ENCODE measurements around the gene INTU. TPM values are rescaled to one million over a fixed set of nuclear protein-coding genes. Genes with fewer than 3 reads are reported as not detected.

INTU gene
- total RNA-seq, 1 experiment from 2014 or later, result 3.7 TPM

DNA sequence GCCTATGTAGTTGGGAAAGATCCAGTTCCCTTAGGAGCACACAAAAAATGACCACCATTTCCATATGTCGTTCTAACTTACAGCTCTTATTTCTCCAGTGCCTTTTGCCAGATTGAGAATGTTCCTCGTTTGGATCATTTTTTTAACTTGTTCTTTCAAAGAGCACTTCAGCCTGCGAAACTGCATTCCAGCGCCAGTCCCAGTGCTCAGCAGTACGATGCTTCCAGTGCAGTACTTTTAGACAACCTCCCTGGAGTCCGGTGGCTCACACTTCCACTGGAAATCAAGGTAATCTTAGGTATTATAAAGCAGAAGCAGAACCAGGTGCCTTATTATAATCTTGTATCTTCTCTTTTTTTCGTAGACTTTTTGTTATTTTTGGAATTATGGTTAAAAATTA is 54.8 kb downstream of the INTU start:
- in situ Hi-C loops (cut with HindIII; ENCODE audit: low pct_unique_long_range_greater_than_20kb, low sequenced_read_pairs), result no loop called here
- POLR2A ChIA-PET, result no interaction called here
- H3K4me1 ChIP-seq (ENCODE audit: control insufficient read depth, insufficient read depth, low read length), result no peaks in the 10 kb centered on the region
- ATAC-seq (no peak), DNase-seq (ENCODE audit: low read depth, low spot score) (no peak)
- no peaks in the 10 kb centered on the region for H3K36me3 ChIP-seq (ENCODE audit: control insufficient read depth, insufficient read depth, low read length)
- H3K4me3 ChIP-seq (ENCODE audit: low read depth in 2 of 2, low read length in 2 of 2), result no peak overlapping the region
- no peak overlapping the region for H3K27ac ChIP-seq (ENCODE audit: low read length)
- TF ChIP-seq, protein P1, sequence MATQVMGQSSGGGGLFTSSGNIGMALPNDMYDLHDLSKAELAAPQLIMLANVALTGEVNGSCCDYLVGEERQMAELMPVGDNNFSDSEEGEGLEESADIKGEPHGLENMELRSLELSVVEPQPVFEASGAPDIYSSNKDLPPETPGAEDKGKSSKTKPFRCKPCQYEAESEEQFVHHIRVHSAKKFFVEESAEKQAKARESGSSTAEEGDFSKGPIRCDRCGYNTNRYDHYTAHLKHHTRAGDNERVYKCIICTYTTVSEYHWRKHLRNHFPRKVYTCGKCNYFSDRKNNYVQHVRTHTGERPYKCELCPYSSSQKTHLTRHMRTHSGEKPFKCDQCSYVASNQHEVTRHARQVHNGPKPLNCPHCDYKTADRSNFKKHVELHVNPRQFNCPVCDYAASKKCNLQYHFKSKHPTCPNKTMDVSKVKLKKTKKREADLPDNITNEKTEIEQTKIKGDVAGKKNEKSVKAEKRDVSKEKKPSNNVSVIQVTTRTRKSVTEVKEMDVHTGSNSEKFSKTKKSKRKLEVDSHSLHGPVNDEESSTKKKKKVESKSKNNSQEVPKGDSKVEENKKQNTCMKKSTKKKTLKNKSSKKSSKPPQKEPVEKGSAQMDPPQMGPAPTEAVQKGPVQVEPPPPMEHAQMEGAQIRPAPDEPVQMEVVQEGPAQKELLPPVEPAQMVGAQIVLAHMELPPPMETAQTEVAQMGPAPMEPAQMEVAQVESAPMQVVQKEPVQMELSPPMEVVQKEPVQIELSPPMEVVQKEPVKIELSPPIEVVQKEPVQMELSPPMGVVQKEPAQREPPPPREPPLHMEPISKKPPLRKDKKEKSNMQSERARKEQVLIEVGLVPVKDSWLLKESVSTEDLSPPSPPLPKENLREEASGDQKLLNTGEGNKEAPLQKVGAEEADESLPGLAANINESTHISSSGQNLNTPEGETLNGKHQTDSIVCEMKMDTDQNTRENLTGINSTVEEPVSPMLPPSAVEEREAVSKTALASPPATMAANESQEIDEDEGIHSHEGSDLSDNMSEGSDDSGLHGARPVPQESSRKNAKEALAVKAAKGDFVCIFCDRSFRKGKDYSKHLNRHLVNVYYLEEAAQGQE (IDR thresholded peaks at IDR 0.05; ENCODE audit: insufficient read depth in 1 of 2, low read depth in 2 of 2, low read length in 1 of 2), result no peak
- TF ChIP-seq TCF7L2 (IDR thresholded peaks at IDR 0.05; ENCODE audit: low read depth, low read length) (no peak), POLR2AphosphoS5 (IDR thresholded peaks at IDR 0.05; ENCODE audit: low read depth, low read length) (no peak), SIN3A (IDR thresholded peaks at IDR 0.05; ENCODE audit: borderline replicate concordance, insufficient read depth, low read depth, low read length) (no peak)
- TF ChIP-seq, protein P2, sequence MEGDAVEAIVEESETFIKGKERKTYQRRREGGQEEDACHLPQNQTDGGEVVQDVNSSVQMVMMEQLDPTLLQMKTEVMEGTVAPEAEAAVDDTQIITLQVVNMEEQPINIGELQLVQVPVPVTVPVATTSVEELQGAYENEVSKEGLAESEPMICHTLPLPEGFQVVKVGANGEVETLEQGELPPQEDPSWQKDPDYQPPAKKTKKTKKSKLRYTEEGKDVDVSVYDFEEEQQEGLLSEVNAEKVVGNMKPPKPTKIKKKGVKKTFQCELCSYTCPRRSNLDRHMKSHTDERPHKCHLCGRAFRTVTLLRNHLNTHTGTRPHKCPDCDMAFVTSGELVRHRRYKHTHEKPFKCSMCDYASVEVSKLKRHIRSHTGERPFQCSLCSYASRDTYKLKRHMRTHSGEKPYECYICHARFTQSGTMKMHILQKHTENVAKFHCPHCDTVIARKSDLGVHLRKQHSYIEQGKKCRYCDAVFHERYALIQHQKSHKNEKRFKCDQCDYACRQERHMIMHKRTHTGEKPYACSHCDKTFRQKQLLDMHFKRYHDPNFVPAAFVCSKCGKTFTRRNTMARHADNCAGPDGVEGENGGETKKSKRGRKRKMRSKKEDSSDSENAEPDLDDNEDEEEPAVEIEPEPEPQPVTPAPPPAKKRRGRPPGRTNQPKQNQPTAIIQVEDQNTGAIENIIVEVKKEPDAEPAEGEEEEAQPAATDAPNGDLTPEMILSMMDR (IDR thresholded peaks at IDR 0.05), result no peak
- no TSS peak for BruUV-seq (replicated peaks)
- CTCF ChIA-PET, result no interaction called here
- H3K27me3 ChIP-seq (ENCODE audit: control insufficient read depth, insufficient read depth, low read length), result no peaks in the 10 kb centered on the region
- intact Hi-C loops (cut with micrococcal nuclease; ENCODE audit: unreplicated experiment), result no loop called here
- H3K9me3 ChIP-seq (ENCODE audit: control insufficient read depth, insufficient read depth, low read depth, low read length), result no peaks in the 10 kb centered on the region

DNA sequence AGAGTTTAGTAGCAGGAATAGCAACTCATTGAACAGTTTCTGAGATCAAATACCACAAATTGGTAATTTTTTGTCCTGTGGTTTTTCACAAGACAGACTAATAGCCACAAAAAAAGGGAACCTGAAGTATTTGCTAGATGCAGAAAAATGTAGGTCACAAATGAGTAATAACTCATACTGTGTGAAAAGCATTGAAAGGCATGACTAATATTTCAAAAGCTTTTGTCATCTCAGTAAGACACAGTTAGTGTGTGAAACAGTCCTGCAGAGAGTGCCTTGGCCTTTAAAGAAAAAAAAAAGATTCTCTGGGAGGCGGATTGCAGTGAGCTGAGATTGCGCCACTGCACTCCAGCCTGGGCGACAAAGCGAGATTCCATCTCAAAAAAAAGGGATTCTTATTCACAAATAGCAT is 66.0 kb downstream of the INTU start:
- Histone ChIP-seq H3K27ac (ENCODE audit: low read length) (no peak overlapping the region), H3K4me1 (ENCODE audit: control insufficient read depth, insufficient read depth, low read length) (no peaks in the 10 kb centered on the region), H3K9me3 (ENCODE audit: control insufficient read depth, insufficient read depth, low read depth, low read length) (no peaks in the 10 kb centered on the region), H3K36me3 (ENCODE audit: control insufficient read depth, insufficient read depth, low read length) (no peaks in the 10 kb centered on the region), H3K27me3 (ENCODE audit: control insufficient read depth, insufficient read depth, low read length) (no peaks in the 10 kb centered on the region), H3K4me3 (ENCODE audit: low read depth in 2 of 2, low read length in 2 of 2) (no peak overlapping the region)
- intact Hi-C loops (cut with micrococcal nuclease; ENCODE audit: unreplicated experiment) (no loop called here), in situ Hi-C loops (cut with HindIII; ENCODE audit: low pct_unique_long_range_greater_than_20kb, low sequenced_read_pairs) (no loop called here)
- no peak for ATAC-seq
- CTCF ChIA-PET, result no interaction called here
- TF ChIP-seq TCF7L2 (IDR thresholded peaks at IDR 0.05; ENCODE audit: low read depth, low read length) (no peak), SIN3A (IDR thresholded peaks at IDR 0.05; ENCODE audit: borderline replicate concordance, insufficient read depth, low read depth, low read length) (no peak), POLR2AphosphoS5 (IDR thresholded peaks at IDR 0.05; ENCODE audit: low read depth, low read length) (no peak)
- TF ChIP-seq, protein P2 (IDR thresholded peaks at IDR 0.05), result no peak
- TF ChIP-seq, protein P1 (IDR thresholded peaks at IDR 0.05; ENCODE audit: insufficient read depth in 1 of 2, low read depth in 2 of 2, low read length in 1 of 2), result no peak
- POLR2A ChIA-PET, result no interaction called here
- BruUV-seq (replicated peaks), result no TSS peak
- no peak for DNase-seq (ENCODE audit: low read depth, low spot score)

Data from Panc1 (cell line).